GM04504 (cell line): ENCODE results near the gene APC2.
"Not testable (repeated sequence)": the region's sequence is repeated elsewhere in the genome, so short reads cannot be mapped to it uniquely, and the experiment has no call there.

Experiments
- DNase-seq: peaks from one replicate; pipeline ENCODE4 v3.0.0-alpha.2; 2012; ENCODE audit warnings: low read depth

Gene APC2

GRCh38 chr19:1511318-1512317, 61.7 kb downstream of the APC2 start:
- DNase-seq = no peak

DNA sequence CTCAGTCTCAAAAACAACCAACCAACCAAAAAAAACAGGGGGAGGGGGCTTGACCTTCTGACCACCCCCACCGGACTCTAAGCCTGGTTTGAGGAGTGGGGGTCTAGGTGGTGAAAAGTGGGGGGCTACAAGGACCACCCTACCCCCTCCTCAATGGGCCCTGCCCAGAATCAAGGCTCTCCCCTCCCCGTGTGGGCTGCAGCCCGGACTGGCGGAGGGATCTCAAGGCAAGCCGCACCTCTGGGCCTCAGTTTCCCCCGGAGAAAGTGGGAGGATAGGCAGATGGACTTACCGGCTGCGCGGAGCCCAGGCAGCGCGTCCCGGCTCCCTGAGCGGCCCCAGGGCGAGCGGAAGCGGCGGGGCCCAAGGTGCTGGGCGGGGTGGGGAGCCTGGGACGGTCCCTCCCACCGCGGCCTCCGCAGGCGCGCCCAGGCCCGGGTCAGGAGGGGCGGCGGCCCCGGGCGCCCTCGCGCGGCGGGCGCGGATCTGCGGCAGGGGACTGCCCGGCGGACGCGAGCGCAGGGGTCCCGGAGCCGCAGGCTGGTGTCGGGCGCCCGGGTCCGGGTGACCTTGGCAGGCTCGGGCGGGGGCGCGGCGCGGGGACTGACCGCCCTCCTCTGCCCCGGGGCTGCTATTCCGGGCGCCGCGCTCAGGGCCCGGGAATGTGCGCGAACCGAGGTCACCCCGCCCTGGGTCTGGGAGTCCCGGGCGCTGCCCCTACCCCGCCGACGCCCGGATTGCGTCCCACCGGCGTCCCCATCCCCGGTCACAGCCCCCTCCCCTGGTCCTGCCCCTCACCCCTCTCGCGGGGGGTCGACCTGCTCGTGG, 63.0 kb downstream of the APC2 start, which contains the start of gene ADAMTSL5:
TSS of gene ADAMTSL5 (minus strand) at position 349 of the 828 bp plus-strand sequence. CDS start 2,076 bp downstream, outside the sequence.
- peak; percentile 45 for DNase-seq

- peak; percentile 42 for DNase-seq
Observed at GRCh38 chr19:1513499-1514294, 63.8 kb downstream of the APC2 start.

GRCh38 chr19:1514295-1514661, 64.4 kb downstream of the APC2 start:
- no peak for DNase-seq

GRCh38 chr19:1514986-1515721, 65.2 kb downstream of the APC2 start:
- no peak for DNase-seq

- no peak for DNase-seq
Observed at GRCh38 chr19:1516395-1516753, 66.5 kb downstream of the APC2 start.

DNA sequence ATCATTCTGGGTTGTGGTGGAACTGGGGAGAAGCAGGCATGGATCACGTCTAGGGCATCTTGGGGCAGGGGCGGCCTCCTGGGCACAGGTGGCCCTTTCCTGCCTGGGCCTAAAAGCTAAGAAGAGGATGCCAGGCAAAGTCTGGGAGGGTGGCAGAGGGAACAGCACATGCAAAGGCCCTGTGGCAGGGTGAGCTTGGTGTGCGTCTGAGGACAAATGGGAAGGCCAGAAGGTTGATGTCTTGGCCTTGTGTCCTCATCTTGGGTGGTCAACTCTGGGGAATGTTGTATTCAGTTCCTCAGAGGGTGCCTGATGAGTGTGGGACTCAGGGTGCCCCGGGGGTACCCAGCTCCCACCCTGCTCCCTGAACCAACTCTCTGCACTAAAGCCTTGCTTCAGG, 68.5 kb downstream of the APC2 start:
- DNase-seq = no peak

- not testable (repeated sequence) for DNase-seq
Observed at GRCh38 chr19:1519802-1520201, 69.9 kb downstream of the APC2 start.

- DNase-seq = no peak
Observed at GRCh38 chr19:1520203-1520780, 70.4 kb downstream of the APC2 start.

DNA sequence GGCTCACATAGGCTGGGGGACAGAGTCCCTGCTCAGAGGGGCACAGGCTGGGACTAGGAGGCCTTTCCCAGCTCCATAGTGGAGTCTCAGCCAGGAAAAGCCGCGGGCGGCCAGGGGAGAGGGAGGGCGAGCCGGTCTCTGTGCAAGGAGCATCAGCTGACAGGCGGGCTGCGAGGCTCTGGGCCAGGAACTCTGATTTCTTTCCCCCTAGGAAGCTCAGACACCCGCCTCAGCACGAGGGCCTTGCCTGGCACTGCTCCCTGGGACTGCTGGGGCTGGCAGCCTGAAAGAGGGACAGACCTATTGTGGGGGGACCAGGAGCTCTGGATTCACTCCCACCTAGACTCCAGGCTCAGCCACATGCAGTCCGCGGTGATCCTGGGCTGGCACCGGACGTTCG, 71.7 kb downstream of the APC2 start:
- no peak for DNase-seq

GRCh38 chr19:1522061-1522460, 72.1 kb downstream of the APC2 start:
- DNase-seq = no peak

GRCh38 chr19:1522838-1523237, 72.9 kb downstream of the APC2 start:
- no peak for DNase-seq
